ENCODE data around the gene CHST12.
"Not testable (repeated sequence)": the region's sequence is repeated elsewhere in the genome, so short reads cannot be mapped to it uniquely, and the experiment has no call there.

The CHST12 gene

DNA sequence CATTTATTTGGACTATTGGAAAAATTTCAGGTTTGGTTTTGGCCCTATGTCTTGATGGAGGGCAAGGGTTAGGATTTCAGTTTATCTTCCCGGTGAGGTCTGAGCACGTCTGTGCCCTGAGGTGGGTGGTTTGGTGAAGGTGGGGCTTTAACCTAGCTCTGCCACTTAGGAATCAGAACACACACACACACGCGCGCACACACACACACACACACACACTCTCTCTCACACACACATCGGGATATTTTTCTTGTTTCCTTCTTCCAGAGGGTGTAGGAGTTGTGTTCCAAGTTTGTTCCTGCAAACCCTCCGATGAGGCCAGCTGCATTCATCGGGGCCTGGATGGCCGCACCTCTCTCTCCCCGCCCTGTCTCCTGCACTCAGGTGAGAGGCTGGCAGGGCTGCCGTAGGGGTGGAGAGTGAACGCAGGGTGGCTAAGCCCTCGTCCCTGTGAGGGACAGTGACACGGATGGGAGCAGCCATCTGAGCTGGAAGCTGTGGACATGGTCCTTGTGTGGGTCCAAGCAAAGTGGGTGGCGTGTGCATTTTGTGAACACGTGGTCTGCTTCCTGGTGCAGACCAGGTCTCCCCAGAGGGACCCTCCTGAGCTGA lies 34.2 kb downstream of the CHST12 start:
- DNase-seq = no peak

DNA sequence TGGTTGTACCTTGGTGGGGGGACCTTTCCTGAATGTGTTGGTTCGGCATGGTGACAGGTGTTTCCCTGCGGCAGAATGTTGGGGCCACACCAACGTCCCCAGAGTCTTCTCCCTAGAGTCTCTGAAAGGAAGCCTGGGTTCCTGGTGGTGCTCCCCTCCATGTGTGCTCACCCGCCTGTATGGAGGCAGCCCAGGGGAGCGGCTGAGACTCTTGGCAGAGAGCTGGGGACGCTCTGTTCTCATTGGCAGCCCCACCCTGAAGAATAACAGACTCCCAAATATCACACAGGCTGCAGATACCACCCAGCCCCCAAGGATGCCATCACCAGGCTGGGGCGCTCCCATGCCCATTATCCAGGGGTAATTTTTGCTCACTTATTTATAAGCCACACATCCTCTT lies 34.8 kb downstream of the CHST12 start:
- DNase-seq = no peak

DNA sequence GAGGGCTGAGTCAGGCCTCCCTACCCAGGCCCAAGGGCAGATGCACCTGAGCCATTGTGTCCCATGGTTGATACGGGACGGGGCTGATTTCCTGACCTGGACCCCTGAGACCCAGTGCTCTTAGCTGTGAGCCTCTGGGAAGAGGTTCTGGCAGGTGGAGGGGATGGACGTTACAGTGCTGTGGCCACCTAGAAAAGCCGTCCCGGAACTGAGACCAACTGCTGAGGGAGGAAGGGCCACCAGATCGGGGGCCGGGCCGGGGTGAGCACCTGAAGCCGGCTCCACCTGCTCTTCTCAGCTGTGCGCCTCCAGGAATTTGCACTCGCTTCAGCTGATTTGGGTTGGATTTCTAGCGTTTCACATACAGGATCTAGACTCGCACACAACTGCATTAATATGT lies 35.4 kb downstream of the CHST12 start:
- no peak for DNase-seq

DNA sequence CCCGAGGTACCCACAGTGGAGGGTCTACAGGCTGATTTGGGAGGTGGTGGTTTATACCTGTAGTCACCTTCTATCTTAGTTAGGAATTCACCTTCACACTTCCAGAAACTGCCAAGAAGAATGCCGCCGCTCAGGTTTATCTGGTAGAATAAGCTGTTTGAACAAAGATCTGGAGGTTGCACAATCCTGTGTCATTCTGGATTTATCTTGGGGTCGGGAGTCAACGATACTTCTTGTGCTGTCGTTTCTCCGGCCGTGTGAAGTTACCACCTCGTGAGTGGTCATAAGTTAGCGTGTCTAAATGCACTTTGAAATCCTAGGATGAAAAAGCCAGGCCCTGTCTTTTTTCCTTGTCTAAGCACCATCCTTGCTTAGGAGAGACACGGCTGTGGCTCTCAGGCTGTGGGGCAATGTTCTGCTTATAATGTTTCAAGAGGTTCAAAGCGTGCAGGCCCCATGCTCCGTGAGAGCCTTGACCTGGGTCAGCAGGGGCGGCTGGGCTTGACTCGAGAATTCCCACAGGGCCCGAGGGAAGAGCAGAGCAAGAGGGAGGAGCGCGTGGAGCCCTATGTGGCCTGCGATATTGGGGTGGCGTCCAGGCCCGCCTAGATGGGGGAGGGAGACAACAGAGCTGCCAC lies 37.3 kb downstream of the CHST12 start:
- DNase-seq = no peak

DNA sequence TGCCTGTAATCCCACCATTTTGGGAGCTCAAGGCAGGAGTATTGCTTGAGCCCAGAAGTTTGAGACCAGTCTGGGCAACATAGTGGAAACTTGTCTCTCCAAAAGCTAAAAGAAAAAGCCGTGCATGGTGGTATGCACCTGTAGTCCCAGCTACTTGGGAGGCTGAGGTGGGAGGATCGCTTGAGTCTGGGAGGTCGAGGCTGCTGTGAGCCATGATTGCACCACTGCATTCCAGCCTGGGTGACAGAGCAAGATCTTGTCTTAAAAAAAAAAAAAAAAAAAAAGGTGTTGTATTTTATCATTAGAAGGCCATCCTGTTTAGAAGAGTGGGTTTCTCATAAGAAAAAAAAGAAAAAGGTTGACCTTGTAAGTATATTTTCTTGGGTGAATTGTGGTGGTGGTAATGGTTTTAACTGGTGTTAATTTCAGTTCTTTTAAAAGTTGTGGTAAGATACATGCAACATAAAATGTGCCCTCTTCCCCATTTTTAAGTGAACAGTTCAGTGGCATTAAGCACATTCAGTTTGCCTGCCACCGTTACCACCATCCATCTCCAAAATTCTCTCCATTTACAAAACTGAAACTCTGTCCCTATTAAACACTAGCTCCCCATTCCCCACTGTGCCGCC lies 38.1 kb downstream of the CHST12 start:
- DNase-seq = no peak

DNA sequence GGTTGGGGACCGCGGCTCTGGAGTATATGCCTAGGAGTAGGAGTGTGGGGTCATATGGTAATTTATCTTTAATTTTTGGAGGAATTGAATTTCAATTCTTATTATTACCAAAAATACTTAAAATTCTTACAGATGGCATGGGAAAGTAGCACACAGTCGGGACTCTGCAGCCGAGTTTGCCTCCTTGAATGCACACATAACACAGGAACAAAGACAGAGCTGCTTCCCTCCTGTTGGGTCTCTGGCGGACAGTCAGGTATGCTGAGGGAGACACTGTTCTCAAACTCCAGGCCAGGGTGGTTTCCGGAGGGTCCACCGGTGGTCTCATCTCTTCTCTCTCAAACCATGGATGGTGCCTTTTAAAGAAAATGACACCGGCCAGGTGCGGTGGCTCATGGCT lies 40.1 kb downstream of the CHST12 start:
- DNase-seq = no peak

DNA sequence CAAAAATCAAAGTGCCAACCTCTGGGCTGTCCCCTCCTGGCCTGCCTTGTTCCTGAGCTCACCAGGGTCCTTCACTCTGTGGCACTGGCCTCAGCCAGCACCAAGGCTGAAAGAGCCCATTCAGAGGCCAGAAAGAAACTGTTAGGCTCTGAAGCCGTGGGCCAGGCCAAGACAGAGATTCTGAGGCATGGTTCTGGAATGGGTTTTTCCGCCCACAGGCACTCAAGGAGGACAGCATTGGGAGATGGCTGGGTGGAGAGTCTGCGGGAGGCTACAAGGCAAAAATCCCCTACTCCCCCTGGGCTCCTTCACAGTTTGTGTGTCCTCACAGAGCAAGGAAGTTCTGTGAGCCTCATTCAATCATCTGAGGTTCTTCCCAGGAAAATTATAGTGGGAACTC lies 41.1 kb downstream of the CHST12 start:
- no peak for DNase-seq

DNA sequence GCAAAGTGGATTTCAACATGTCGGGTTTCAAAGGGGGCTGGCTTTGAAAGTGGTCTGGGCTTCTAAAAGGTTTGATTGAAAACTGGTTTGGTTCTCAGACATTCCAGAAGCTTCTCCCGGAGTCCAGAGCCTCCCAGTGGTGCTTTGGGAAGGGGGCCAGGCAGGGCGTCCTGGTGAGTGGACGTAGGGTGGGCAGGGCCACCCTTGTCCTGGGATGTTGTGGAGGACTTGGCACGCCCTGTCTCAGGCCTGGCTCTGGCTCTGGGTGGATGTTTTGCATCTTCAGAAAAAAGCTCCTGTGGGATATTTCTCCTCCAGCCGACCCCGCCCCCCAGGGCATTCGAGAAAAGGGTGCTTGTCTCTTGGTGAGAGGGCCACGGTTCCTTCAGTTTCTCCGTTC lies 41.6 kb downstream of the CHST12 start:
- DNase-seq = no peak

DNA sequence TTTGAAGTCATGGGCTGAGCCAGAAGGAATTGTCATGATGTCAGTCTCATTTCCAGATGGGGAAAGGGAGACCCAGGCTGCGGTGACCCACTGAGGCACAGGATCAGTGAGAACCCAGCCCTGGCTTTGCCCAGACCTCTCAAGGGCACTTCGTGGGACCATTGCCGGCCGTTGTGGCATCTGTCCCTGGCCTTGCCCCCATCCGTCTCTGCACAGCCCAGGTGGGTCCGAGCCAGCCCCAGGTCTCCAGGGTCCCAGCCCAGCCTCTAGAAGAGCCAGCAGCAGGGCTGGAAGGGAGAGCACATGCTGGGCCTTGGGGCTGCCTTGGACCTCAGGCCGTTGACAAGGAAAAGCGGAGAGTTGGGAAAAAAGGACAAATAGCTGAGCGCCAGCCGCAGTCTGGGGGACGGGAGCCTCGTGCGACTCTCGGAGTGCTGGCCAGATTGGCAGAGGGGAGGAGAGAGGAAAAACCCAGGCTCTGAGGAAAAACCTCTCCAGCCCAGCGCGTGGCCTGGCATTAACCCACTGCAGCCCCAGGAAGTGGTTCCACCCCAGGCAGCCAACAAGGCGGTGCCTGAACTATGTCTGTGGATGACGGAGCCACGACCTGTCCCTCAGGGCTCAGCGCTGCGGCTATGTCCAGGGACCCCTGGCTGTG lies 42.6 kb downstream of the CHST12 start:
- no peak for DNase-seq

DNA sequence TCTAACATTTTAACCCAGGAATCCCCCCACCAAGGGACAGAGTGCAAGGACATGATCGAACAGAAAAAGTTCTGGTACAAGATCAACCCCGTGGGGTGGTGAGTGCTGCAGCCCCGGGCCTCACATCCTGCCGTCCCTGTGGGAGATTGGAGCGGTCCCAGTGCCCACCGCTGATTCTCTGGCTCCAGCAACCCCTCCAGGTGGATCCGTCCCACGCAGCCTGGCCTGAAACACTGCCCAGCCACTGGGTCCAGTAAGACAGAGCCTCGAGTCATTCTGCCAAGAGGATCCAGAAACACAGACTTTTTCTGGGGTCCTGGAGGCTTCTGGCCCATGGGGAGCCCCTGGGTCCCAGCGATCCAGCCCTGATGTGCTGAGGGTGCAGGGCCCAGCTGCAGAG lies 43.3 kb downstream of the CHST12 start:
- DNase-seq = no peak

DNA sequence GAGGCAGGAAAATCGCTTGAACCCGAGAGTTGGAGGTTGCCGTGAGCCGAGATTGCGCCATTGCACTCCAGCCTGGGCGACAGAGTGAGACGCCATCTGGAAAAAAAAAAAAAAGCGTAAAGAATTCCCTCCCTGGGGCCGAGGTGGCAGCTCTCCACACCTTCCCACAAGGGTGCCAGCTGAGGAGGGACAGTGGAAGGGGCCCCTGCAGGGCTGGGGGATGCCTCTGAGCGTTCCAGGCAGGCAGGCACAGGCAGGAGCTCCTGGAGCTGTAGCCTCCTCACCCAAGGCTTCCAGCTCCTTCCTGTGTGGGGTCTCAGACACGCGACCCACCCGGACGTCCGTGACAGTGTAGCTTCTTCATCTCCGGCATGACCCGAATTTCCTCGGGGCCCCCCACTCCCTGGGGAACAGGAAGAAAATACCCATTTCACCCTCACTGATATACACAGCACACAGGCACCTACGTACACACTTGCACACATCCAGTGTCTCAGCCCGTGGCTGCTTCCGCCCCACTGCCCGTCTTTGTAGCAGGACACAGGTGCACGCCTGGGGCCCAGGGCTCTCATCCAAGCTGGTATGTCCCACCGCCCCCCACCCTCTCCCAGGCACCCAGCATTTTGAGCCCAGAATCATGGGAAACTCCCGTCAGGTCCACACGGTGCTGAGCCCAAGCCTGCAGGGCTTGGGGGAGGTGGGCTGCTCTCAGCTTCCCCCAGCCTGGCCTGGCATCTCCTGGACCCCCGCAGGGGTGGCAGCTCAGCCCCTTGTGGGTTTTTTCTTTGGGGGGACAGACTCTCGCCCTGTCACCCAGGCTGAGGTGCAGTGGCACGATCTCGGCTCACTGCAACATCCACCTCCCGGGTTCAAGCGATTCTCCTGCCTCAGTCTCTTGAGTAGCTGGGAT lies 47.0 kb downstream of the CHST12 start:
- no peak for DNase-seq

DNA sequence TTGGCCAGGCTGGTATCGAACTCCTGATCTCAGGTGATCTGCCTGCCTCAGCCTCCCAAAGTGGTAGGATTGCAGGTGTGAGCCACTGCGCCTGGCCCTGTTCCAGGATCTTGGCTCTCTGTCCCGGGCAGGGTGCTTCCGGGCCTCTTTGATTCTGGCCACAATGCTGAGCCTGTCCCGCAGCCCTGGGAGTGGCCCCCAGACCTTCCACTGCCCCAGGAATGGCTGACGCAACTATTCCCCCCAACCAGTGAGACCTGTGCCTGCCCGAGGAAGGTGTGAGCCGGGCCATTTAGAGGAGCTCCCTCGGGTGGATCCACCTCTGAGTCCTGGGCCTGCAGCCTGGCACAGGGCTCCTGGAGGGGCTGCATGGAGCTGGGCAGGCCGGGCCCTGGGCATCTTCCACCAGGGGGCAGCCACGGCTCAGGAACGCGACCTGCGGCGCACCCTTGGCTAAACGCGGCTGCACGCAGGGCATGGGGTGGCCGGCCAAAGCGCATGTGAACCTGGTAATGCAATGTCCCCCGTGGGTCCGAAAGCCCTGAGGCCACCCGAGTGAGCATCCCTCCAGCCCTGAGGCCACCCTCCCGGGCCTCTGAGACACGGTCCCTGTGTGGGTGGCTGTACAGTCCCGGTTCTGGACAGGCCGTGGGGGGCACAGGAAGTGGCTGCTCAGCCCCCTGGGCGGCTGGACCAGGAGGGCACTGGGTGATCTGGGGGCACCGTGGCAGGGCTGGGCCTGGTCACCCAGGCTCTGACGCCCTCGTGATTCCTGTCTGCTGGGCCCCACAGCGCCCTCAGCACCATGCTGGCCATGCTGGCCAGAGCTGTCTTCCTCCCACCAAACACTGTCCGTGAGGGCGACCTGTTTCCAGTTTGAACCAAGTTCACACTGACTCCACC lies 48.0 kb downstream of the CHST12 start:
- peak; percentile 66 for DNase-seq

DNA sequence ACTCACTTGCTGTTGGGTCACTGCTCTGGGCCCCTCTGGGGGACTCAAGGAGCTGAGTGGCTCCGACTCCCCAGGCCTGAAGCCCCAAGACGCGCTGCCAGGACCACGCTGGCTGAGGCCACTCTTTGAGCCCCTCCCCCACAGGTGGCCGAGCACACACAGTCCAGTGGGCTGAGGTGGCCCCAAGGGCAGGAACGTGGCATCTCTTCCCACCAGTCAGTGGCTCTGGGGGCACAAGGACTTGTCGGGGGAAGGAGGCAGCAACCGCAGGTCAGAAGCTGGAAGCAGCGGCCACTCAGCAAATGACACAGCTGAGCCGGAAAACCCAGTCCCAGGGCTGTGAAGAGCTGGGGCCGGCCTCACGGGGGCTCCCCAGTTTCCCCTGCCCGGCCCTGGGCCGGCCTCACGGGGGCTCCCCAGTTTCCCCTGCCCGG lies 48.7 kb downstream of the CHST12 start:
- no peak for DNase-seq

DNA sequence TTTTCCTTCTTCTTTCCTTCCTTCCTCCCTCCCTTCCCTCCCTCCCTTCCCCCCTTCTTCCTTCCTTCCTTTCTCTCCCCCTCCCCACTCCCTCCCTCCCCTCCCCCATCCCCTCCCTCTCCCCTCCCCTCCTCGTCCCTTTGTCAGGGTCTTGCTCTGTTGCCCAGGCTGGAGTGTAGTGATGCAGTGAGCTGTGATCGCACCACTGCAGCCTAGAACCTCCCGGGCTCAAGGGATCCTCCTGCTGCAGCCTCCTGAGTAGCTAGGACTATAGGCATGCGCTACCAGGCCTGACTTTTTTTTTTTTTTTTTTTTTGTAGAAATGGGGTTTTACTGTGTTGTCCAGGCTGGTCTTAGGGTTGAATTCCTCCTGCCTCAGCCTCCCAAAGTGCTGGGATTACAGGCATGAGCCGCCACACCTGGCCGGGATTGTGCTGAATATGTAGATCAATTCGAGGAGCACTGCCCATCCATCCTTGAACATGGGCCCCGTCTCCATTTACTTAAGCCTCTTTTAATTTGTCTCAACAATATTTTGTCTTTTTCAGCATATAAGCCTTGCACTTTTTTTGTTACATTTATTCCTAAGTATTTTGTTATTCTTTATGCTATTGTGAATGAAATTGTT lies 49.3 kb downstream of the CHST12 start:
- no peak for DNase-seq

DNA sequence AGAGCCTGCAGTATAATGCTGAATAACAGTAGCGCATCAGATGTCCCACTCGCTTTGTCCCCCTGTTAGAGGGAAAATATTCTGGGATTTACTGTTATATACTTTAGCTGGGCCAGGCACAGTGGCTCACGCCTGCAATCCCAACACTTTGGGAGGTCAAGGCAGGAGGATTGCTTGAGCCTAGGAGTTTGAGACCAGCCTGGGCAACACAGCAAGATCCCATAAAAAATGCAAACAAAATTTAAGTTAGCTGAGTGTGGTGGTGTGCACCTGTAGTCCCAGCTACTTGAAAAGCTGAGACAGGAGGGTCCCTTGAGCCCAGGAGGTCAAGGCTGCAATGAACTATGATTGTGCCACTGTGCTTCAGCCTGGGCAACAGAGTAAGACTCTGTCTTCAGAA lies 50.4 kb downstream of the CHST12 start:
- DNase-seq = not testable (repeated sequence)

DNA sequence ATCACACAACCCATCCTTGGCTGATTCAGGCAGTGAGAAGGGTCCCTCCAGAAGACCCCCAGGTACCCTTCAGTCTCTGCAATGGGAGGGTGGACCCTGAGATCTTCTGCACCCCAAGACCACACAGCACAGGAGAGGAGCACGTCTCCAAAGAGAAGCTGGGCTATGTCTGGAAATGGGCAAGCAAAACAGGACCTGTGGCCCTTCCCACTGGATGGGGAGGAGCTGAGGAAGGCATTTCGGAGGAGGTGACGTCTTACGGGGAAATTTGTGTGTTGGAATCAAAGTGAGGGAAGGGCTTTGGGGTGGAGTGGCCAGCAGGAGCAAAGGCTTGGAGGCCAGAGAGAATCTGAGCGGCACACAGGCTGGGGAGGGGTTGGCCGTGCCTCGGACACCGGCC lies 56.3 kb downstream of the CHST12 start:
- DNase-seq = no peak

DNA sequence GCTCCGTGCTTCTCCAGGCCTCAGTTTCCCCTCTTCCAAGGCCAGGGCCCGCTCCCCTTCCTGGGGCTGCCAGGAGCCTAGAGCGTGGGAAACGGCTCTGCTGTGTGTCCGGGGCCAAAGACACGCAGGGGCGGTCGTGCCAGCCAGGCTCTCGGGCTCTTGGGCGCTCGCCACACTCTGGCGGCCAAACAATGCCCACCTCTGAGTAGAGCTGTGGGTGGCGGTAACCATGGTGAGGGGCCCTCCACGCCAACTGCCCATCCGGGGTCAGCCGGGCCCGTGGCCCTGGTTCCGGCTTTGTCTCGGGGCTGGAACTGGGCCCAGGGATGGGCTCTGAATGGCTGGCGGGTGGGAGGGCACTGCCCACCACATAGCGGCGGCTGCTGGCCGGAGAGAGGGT lies 56.8 kb downstream of the CHST12 start:
- no peak for DNase-seq

DNA sequence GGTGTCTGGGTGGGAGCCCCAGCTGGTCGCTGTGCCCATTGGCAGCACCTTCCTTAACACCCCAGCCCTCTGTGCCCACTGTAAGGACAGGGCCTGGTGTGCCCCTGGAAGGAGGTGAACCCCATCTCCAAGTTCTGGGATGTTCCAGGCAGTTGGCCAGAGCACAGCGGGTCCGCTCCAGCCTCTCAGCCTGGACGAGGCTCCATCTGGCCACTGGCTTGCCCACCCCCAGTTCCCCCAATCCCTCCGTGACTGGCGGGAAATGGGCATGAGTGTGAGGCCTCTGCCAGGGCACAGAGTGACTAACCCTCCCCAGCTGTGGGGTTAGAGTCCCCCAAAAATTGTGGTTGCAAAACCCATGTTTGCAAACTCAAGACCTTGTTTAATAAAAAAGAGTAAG lies 57.2 kb downstream of the CHST12 start:
- no peak for DNase-seq

DNA sequence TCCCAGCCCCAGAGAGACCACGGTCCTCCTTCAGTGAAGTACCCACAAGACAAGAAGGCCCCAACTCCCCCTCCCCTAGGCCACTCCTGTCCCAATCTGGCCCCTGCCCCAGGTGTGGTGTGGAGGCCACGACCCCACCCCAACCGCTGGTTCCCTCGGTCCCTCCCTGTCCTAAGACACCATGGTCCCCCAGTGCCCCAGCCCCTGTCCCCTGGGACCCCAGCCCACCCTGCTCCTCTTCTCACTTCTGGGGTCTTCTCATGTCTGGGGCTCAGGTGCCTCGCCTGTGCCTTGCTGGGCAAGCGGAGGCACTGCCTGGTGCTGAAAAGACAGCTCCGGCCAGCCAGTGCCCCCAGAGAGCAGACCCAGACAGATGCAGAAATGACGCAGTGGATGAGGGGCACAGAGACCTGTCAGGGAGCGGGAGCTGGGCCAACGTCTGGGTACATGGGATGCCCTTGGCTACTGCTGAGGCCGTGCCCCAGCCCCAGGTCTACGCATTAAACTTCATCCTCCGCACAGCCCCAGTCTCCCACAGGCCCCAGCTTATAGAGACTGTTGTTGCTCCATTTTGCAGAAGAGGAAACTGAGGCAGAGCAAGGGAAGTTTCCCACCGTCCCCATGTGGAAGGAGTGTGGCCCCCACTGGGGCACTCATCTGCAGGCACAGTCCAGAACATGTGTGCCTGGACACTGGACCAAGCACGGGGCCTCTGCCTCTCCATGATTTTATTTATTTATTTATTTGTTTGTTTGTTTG lies 58.0 kb downstream of the CHST12 start:
- DNase-seq = no peak

DNA sequence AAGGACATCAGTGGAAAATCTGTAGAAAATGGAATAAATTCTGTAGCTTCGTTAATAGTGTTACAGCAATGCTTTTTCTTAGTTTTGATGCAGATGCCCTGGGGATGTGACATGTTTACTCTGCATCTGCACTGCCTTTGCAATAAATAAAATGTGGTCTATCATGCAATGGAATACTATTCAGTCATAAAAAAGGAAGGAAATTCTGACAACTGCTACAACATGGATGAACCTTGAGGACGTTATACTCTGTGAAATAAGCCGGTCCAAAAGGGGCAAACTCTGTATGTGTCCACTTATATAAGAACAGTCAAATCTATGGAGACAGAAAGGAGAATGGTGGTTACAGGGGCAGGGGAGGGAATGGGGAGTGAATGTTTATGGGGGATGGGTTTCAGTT lies 59.3 kb downstream of the CHST12 start:
- no peak for DNase-seq

DNA sequence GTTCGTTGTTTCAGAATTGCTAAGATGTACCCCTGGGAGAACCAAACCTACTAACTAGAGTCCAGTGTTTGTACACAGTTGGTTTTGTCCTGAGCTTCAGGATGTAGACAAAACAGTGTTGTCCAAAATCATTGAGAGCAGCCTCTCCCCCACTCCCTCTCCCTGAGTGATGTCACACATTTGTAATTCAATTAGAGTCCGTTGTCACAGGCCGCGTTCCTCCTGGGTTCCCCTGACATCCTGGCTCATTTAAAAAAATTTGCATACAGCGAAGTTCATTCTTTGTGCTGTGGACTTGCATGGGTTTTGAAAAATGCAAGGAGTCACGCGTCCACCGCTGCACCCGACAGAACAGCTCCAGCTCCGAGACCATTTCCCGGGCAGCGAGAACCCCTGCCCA lies 62.5 kb downstream of the CHST12 start:
- DNase-seq = no peak

Measured in NCI-H2029 (cell line).